ENCODE data around the gene WWC2.

WWC2 gene

DNA sequence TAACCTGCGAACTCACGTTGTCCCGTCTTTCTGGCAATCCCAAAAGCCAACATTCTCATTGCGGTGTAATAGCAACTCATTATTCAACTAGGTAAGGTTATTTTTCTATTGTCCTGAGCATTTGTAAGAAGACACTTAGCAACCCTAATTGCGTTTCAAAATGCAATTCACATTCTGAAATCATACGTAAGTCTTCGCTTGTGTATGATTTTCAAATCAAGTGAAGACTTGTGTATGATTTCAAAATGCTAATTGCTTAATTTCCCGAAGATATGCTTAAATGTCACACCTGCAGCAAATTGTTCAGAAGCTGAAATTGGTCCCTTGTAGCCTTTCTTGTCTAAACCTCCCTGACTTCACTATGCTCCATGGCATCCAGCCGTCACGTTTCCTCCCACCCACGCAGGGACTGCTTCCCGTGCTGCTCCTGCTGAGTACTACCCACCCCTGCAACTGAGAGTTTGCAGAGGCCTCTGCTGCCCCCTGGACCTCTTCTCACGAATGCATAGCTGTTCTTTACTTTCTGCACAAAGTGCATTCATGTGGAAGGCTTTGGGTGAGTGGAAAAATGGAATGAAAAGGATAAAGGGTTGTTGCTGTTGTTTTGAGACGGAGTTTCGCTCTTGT is 264.0 kb downstream of the WWC2 start:
- no peak for DNase-seq

DNA sequence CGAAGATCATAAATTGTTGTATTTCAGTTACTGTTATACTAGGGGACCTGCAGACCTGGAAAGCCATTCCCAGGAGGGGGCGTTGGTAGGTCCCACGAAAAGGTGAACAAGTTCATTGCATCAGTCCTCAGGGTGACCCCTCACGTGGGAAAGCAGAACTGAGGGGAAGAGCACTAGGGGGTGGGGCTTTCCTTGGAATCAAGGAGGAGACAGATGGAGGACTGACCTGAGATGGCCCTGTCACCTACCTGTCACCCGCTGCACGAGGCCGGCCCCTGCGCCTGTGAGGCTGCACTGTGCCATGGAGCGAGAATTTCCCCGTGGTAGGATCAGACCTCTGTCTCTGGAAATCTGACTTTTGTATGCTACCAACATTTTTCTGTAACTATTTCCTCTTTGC is 265.0 kb downstream of the WWC2 start:
- no peak for DNase-seq

DNA sequence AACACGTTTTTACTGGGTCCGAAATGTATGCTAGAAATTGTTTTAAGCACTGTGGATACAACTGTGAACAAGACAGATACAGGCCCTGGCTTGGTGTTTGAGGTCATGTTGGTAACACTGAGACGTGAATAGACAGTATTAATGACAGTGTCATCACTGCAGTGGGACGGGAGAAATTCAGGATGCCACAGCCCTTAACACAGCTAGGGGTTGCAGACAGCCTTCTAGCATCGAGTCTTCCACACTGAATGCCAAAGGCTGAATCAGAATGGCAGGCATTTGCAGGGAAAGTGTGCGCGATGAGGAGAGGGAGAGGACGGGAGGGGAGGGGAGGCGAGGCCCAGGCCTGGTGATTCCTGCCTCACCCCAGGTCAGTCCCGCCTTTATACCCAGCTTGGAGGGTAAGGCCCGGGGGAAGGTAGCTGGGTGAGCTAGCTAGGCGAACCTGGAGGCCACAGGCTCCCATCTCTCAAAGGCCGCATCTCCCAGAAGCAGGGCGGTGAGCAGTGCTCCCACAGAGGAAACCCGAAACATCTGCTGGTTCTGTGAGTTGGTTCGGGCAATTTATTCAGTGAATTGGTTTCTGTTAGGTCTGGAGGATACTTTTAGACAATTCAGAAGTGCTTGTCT is 267.3 kb downstream of the WWC2 start:
- DNase-seq = no peak

DNA sequence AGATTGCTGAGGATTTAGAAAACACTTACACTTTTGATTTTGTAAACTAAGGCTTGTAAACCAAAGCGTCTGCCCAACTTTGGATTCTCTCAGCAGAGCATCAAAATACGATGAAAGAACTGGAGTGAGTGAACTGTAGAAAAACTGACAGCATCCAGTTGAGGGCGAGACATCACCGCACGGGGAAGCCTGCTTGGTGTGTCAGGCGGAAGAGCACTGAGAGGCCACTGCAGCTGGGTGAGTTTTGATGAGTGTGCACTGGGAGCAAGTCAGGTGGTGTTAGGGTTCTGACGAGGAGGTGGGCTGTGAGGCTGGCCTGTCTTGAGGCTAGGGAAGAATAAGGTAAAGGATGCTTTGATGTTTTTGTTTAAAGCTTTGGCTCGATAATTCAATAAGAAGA is 270.0 kb downstream of the WWC2 start:
- DNase-seq = no peak
